Measurements from ENCODE around the gene FAM180A.
"Not testable (repeated sequence)": the region's sequence is repeated elsewhere in the genome, so short reads cannot be mapped to it uniquely, and the experiment has no call there.

FAM180A gene

GRCh38 chr7:135713836-135714470 lies 34.7 kb downstream of the FAM180A start:
- DNase-seq (ENCODE audit: low read depth in 2 of 2) = no peak

GRCh38 chr7:135712796-135713195 lies 35.8 kb downstream of the FAM180A start:
- DNase-seq (ENCODE audit: low read depth in 2 of 2) = no peak

- DNase-seq (ENCODE audit: low read depth in 2 of 2) = no peak
Observed at GRCh38 chr7:135712182-135712782, 36.3 kb downstream of the FAM180A start.

GRCh38 chr7:135711139-135711469 lies 37.5 kb downstream of the FAM180A start:
- no peak for DNase-seq (ENCODE audit: low read depth in 2 of 2)

GRCh38 chr7:135710417-135711138 lies 38.0 kb downstream of the FAM180A start:
- DNase-seq (ENCODE audit: low read depth in 2 of 2) = no peak

GRCh38 chr7:135709508-135709907 lies 39.1 kb downstream of the FAM180A start:
- DNase-seq (ENCODE audit: low read depth in 2 of 2) = no peak

- DNase-seq (ENCODE audit: low read depth in 2 of 2) = no peak
Observed at GRCh38 chr7:135708041-135708440, 40.6 kb downstream of the FAM180A start.

- DNase-seq (ENCODE audit: low read depth in 2 of 2) = no peak
Observed at GRCh38 chr7:135707570-135707966, 41.0 kb downstream of the FAM180A start.

- DNase-seq (ENCODE audit: low read depth in 2 of 2) = no peak
Observed at GRCh38 chr7:135706858-135707569, 41.6 kb downstream of the FAM180A start.

- DNase-seq (ENCODE audit: low read depth in 2 of 2) = no peak
Observed at GRCh38 chr7:135706038-135706742, 42.4 kb downstream of the FAM180A start.

GRCh38 chr7:135704698-135705097 lies 43.9 kb downstream of the FAM180A start:
- DNase-seq (ENCODE audit: low read depth in 2 of 2) = no peak

GRCh38 chr7:135704074-135704473 lies 44.5 kb downstream of the FAM180A start:
- DNase-seq (ENCODE audit: low read depth in 2 of 2) = no peak

GRCh38 chr7:135697276-135698049 lies 51.1 kb downstream of the FAM180A start:
- DNase-seq (ENCODE audit: low read depth in 2 of 2) = no peak

- DNase-seq (ENCODE audit: low read depth in 2 of 2) = no peak
Observed at GRCh38 chr7:135693558-135693957, 55.1 kb downstream of the FAM180A start.

- DNase-seq (ENCODE audit: low read depth in 2 of 2) = not testable (repeated sequence)
Observed at GRCh38 chr7:135692606-135693005, 56.0 kb downstream of the FAM180A start.

- no peak for DNase-seq (ENCODE audit: low read depth in 2 of 2)
Observed at GRCh38 chr7:135692055-135692454, 56.6 kb downstream of the FAM180A start.

- no peak for DNase-seq (ENCODE audit: low read depth in 2 of 2)
Observed at GRCh38 chr7:135690566-135690965, 58.0 kb downstream of the FAM180A start.

- no peak for DNase-seq (ENCODE audit: low read depth in 2 of 2)
Observed at GRCh38 chr7:135687466-135687865, 61.1 kb downstream of the FAM180A start.

- DNase-seq (ENCODE audit: low read depth in 2 of 2) = no peak
Observed at GRCh38 chr7:135685306-135686084, 63.1 kb downstream of the FAM180A start.

GRCh38 chr7:135684699-135685098 lies 63.9 kb downstream of the FAM180A start:
- no peak for DNase-seq (ENCODE audit: low read depth in 2 of 2)
